ENCODE measurements around the gene TTLL11.
"Not testable (repeated sequence)": the region's sequence is repeated elsewhere in the genome, so short reads cannot be mapped to it uniquely, and the experiment has no call there.

TTLL11 gene

GRCh38 chr9:121898856-121899255, 194.3 kb downstream of the TTLL11 start:
- in situ Hi-C loops (cut with MboI; ENCODE audit: low pct_unique_long_range_greater_than_20kb, low sequenced_read_pairs, unreplicated experiment): no loop called here
- no peak for TF ChIP-seq CTCF (IDR thresholded peaks at IDR 0.05; ENCODE audit: extremely low read depth, insufficient read depth, missing control alignments)
- DNase-seq (ENCODE audit: low spot score): no peak

GRCh38 chr9:121897140-121897539, 196.0 kb downstream of the TTLL11 start:
- no peak for TF ChIP-seq CTCF (IDR thresholded peaks at IDR 0.05; ENCODE audit: extremely low read depth, insufficient read depth, missing control alignments)
- in situ Hi-C loops (cut with MboI; ENCODE audit: low pct_unique_long_range_greater_than_20kb, low sequenced_read_pairs, unreplicated experiment): no loop called here
- DNase-seq (ENCODE audit: low spot score): no peak

GRCh38 chr9:121896545-121896943, 196.6 kb downstream of the TTLL11 start:
- TF ChIP-seq CTCF (IDR thresholded peaks at IDR 0.05; ENCODE audit: extremely low read depth, insufficient read depth, missing control alignments): no peak
- DNase-seq (ENCODE audit: low spot score): no peak
- in situ Hi-C loops (cut with MboI; ENCODE audit: low pct_unique_long_range_greater_than_20kb, low sequenced_read_pairs, unreplicated experiment): no loop called here

GRCh38 chr9:121895818-121896544, 197.1 kb downstream of the TTLL11 start:
- no peak for DNase-seq (ENCODE audit: low spot score)
- in situ Hi-C loops (cut with MboI; ENCODE audit: low pct_unique_long_range_greater_than_20kb, low sequenced_read_pairs, unreplicated experiment): no loop called here
- no peak for TF ChIP-seq CTCF (IDR thresholded peaks at IDR 0.05; ENCODE audit: extremely low read depth, insufficient read depth, missing control alignments)

- no peak for TF ChIP-seq CTCF (IDR thresholded peaks at IDR 0.05; ENCODE audit: extremely low read depth, insufficient read depth, missing control alignments)
- no peak for DNase-seq (ENCODE audit: low spot score)
- in situ Hi-C loops (cut with MboI; ENCODE audit: low pct_unique_long_range_greater_than_20kb, low sequenced_read_pairs, unreplicated experiment): no loop called here
Measured at GRCh38 chr9:121895358-121895757, 197.8 kb downstream of the TTLL11 start.

GRCh38 chr9:121894380-121894779, 198.7 kb downstream of the TTLL11 start:
- in situ Hi-C loops (cut with MboI; ENCODE audit: low pct_unique_long_range_greater_than_20kb, low sequenced_read_pairs, unreplicated experiment); DNase-seq (ENCODE audit: low spot score): not testable (repeated sequence)

GRCh38 chr9:121893786-121894185, 199.3 kb downstream of the TTLL11 start:
- no peak for DNase-seq (ENCODE audit: low spot score)
- no peak for TF ChIP-seq CTCF (IDR thresholded peaks at IDR 0.05; ENCODE audit: extremely low read depth, insufficient read depth, missing control alignments)
- in situ Hi-C loops (cut with MboI; ENCODE audit: low pct_unique_long_range_greater_than_20kb, low sequenced_read_pairs, unreplicated experiment): no loop called here

Data from GM13977 (cell line).